Naive thymus-derived CD4-positive, alpha-beta T cell (primary cell): ENCODE measurements around the gene SKIC8. TPM values are rescaled to one million over a fixed set of nuclear protein-coding genes. Genes with fewer than 3 reads are reported as not detected.

Experiments used
- ATAC-seq: fragments of 150-1000 bp; cut with Tn5 transposase; 2 replicates; pipeline ENCODE4 v1.10.0; 2021; ENCODE audit warnings: mild to moderate bottlenecking, moderate library complexity
- CTCF ChIA-PET: fragments of 350-600 bp; sonication (Branson Sonifier 250); formaldehyde crosslinking; loops from one replicate; lab custom pipeline; 2021; ENCODE audit warnings: antibody characterized with exemption; lab: Charles Lee
- POLR2A ChIA-PET: fragments of 350-600 bp; sonication (Branson Sonifier 250); formaldehyde crosslinking; loops from one replicate; lab custom pipeline; 2021; ENCODE audit warnings: antibody characterized with exemption, inconsistent platforms; lab: Charles Lee
- DNase-seq, 9 donors: peaks; one replicate each; pipeline versions ENCODE4 v3.0.0 to v3.0.0-alpha.2; 2020 to 2022; ENCODE audit warnings: mixed read lengths in 1 of 9
- H3K27ac ChIP-seq: one replicate; pipeline ENCODE4 v1.7.0; 2013; ENCODE audit warnings: mild to moderate bottlenecking, low read depth, low read length, moderate library complexity
- H3K27me3 ChIP-seq, 2 donors: one replicate each; pipeline ENCODE4 v1.7.0; 2013; ENCODE audit warnings: low read length in 2 of 2, mild to moderate bottlenecking in 2 of 2, moderate library complexity in 2 of 2; ENCODE audit not compliant: control insufficient read depth in 2 of 2, insufficient read depth in 2 of 2
- H3K36me3 ChIP-seq, 3 experiments: 1 replicate in 2 of 3; 2 replicates in 1 of 3; pipeline ENCODE4 v1.7.0; 2013; ENCODE audit warnings: low read length in 3 of 3, mild to moderate bottlenecking in 3 of 3, moderate library complexity in 1 of 3; ENCODE audit not compliant: insufficient read depth in 3 of 3, control insufficient read depth in 2 of 3
- H3K4me1 ChIP-seq, 2 donors: one replicate each; pipeline ENCODE4 v1.7.0; 2013; ENCODE audit warnings: low read length in 2 of 2, mild to moderate bottlenecking in 2 of 2, moderate library complexity in 1 of 2; ENCODE audit not compliant: control insufficient read depth in 2 of 2, insufficient read depth in 2 of 2
- H3K4me3 ChIP-seq: 2 replicates; pipeline ENCODE4 v1.7.0; 2013; ENCODE audit warnings: mild to moderate bottlenecking, low read length
- H3K9me3 ChIP-seq, 3 experiments: 1 replicate in 2 of 3; 2 replicates in 1 of 3; pipeline ENCODE4 v1.7.0; 2013; ENCODE audit warnings: low read length in 3 of 3; ENCODE audit not compliant: control insufficient read depth in 2 of 3
- H3K27ac Mint-ChIP-seq, 9 donors: one replicate each; pipeline ENCODE4 v1.8.0; 2020 to 2022; ENCODE audit warnings: mixed read lengths in 9 of 9, mild to moderate bottlenecking in 8 of 9, moderate library complexity in 5 of 9, inconsistent platforms in 2 of 9
- H3K27me3 Mint-ChIP-seq, 5 donors: one replicate each; pipeline ENCODE4 v1.8.0; 2021 to 2022; ENCODE audit warnings: mixed read lengths in 5 of 5, mild to moderate bottlenecking in 1 of 5
- H3K36me3 Mint-ChIP-seq, 5 donors: one replicate each; pipeline ENCODE4 v1.8.0; 2020 to 2022; ENCODE audit warnings: mixed read lengths in 5 of 5, mild to moderate bottlenecking in 3 of 5, inconsistent platforms in 1 of 5
- H3K4me1 Mint-ChIP-seq, 7 donors: one replicate each; pipeline ENCODE4 v1.8.0; 2020 to 2022; ENCODE audit warnings: mixed read lengths in 7 of 7, mild to moderate bottlenecking in 3 of 7, inconsistent platforms in 1 of 7
- H3K4me3 Mint-ChIP-seq, 10 donors: one replicate each; pipeline ENCODE4 v1.8.0; 2020 to 2022; ENCODE audit warnings: mild to moderate bottlenecking in 10 of 10, mixed read lengths in 10 of 10, moderate library complexity in 6 of 10, inconsistent platforms in 2 of 10
- H3K9me3 Mint-ChIP-seq, 11 donors: one replicate each; pipeline ENCODE4 v1.8.0; 2020 to 2022; ENCODE audit warnings: mixed read lengths in 11 of 11, mild to moderate bottlenecking in 4 of 11, inconsistent platforms in 1 of 11, moderate library complexity in 1 of 11
- intact Hi-C, 2 donors: fragments of 100-400 bp; cut with micrococcal nuclease; formaldehyde crosslinking; loops; one replicate each; pipeline ENCODE4 v1.15.1; 2023
- polyA plus RNA-seq, 2 donors: library from polyadenylated mRNA; unstranded; fragments of 300-500 nt; fragmentation: Illumina TruSeq; gene quantifications; one replicate each; pipeline ENCODE4 v1.2.3, GENCODE V29; 2021
- total RNA-seq, 6 experiments: library from RNA in 5 of 6; stranded (reverse) in 5 of 6; gene quantifications; 1 replicate in 5 of 6; 2 replicates in 1 of 6; pipeline ENCODE4 v1.2.3 and lab custom pipeline; 2021 to 2026

Gene SKIC8
- total and polyA plus RNA-seq, 7 experiments from 2014 or later = 26.7 to 95.8 (median 45.4) TPM

- POLR2A ChIA-PET = no interaction called here
- Histone ChIP-seq H3K4me3 (no peak overlapping the region), H3K4me1 (no peaks in the 10 kb centered on the region), H3K9me3 (no peaks in the 10 kb centered on the region), H3K27ac (no peak overlapping the region), H3K36me3 (no peaks in the 10 kb centered on the region), H3K27me3 (no peaks in the 10 kb centered on the region)
- Mint-ChIP-seq H3K4me3 (no peak overlapping the region), H3K4me1 (peaks cover 0 to 4% (median 0%) of the 10 kb centered on the region in 7 donors), H3K27me3 (peaks cover 0 to 4% (median 0%) of the 10 kb centered on the region in 5 donors), H3K36me3 (no peaks in the 10 kb centered on the region), H3K9me3 (peaks cover 0 to 1% (median 0%) of the 10 kb centered on the region in 11 donors), H3K27ac (no peak overlapping the region)
- CTCF ChIA-PET = interaction anchor here (0.9 to 5.2 kb wide), 7 partner anchors 16 to 332 kb away, joined by 3 to 51 read pairs (median 4); no protein-coding TSS in a partner anchor
- DNase-seq (no peak), ATAC-seq (no peak)
- intact Hi-C loops = loop anchor here in 1 of 2 donors (5.0 kb wide), 1 partner anchor 110 kb away; the partner anchor contains the start of gene CIB2
Observed at GRCh38 chr15:78242128-78242527, 57.3 kb downstream of the SKIC8 start.

DNA sequence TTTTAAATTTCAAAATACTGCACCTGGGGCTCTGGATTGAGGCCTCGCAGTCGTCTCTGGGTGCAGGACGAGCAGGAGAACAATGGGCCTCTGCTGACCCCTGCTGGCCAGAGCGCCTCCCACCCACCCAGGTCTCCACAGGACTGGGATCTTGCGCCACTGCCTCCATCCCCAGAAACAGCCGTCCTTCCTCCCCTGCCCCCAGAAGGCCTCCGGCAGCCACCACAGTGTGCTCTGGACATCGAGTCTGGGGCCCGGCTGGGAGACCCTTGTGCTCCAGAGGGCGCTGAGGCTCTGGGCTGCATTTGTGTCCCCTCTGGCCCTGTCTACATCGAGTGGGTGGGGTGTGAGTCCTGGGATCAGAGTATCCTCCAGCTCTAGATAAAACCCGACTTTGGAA lies 58.4 kb downstream of the SKIC8 start:
- Mint-ChIP-seq H3K27ac (no peak overlapping the region), H3K4me1 (peaks cover 0 to 4% (median 0%) of the 10 kb centered on the region in 7 donors), H3K27me3 (peaks cover 0 to 4% (median 0%) of the 10 kb centered on the region in 5 donors), H3K9me3 (peaks cover 0 to 1% (median 0%) of the 10 kb centered on the region in 11 donors), H3K36me3 (no peaks in the 10 kb centered on the region), H3K4me3 (no peak overlapping the region)
- intact Hi-C loops = loop anchor here (1.0 to 5.0 kb wide), 11 partner anchors 46 to 331 kb away; partner anchors contain the start of gene CIB2 (in 2 of the 2)
- Histone ChIP-seq H3K9me3 (no peaks in the 10 kb centered on the region), H3K4me3 (no peak overlapping the region), H3K27ac (no peak overlapping the region), H3K27me3 (no peaks in the 10 kb centered on the region), H3K4me1 (no peaks in the 10 kb centered on the region), H3K36me3 (no peaks in the 10 kb centered on the region)
- DNase-seq (peak; percentile 55 to 82 (median 69)), ATAC-seq (peak; percentile 94)
- ChIA-PET POLR2A (interaction anchor here (0.7 kb wide), 1 partner anchor 230 kb away, joined by 3 read pairs; no protein-coding TSS in a partner anchor), CTCF (interaction anchor here (0.6 to 5.2 kb wide), 24 partner anchors 10 to 333 kb away, joined by 3 to 51 read pairs (median 4); partner anchors contain the start of gene CIB2)

GRCh38 chr15:78239811-78240210 lies 59.6 kb downstream of the SKIC8 start:
- no peak for ATAC-seq
- H3K4me3 Mint-ChIP-seq = no peak overlapping the region
- H3K27ac Mint-ChIP-seq = peak overlapping the region in 1 of 9 donors; percentile 49
- H3K36me3 Mint-ChIP-seq = no peaks in the 10 kb centered on the region
- DNase-seq = no peak
- ChIA-PET CTCF (interaction anchor here (0.6 to 5.2 kb wide), 13 partner anchors 15 to 332 kb away, joined by 3 to 51 read pairs (median 4); no protein-coding TSS in a partner anchor), POLR2A (interaction anchor here (1.1 kb wide), 1 partner anchor 123 kb away, joined by 7 read pairs; no protein-coding TSS in a partner anchor)
- peaks cover 0 to 1% (median 0%) of the 10 kb centered on the region in 11 donors for H3K9me3 Mint-ChIP-seq
- H3K4me1 Mint-ChIP-seq = peaks cover 0 to 4% (median 0%) of the 10 kb centered on the region in 7 donors
- H3K27me3 Mint-ChIP-seq = peaks cover 0 to 6% (median 4%) of the 10 kb centered on the region in 5 donors
- H3K4me1 ChIP-seq = no peaks in the 10 kb centered on the region
- intact Hi-C loops = loop anchor here in 1 of 2 donors (2.0 to 5.0 kb wide), 3 partner anchors 108 to 329 kb away; partner anchors contain the start of gene CIB2
- no peak overlapping the region for H3K4me3 ChIP-seq
- H3K27me3 ChIP-seq = no peaks in the 10 kb centered on the region
- H3K27ac ChIP-seq = no peak overlapping the region
- H3K36me3 ChIP-seq = no peaks in the 10 kb centered on the region
- no peaks in the 10 kb centered on the region for H3K9me3 ChIP-seq

DNA sequence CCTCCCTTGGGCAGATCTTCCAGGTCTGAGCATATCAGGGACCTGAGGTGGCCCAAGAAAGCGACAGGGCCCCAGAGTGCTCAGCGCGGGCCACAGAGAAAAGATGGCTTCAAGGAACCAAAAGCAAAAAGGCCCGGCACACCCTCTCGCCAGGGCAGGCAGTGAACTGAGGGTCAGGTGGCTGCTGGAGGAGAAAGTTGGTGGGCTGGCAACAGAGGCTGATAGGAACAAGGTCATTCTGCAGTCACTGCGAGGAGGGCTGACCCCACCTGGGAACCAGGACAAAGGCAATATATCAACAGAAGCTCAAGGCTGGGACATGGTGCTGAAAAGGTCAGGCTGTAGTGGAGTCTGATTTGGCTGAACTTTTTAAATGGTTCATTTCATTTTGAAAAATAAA lies 62.3 kb downstream of the SKIC8 start:
- no peak overlapping the region for H3K4me3 Mint-ChIP-seq
- peaks cover 0 to 2% (median 0%) of the 10 kb centered on the region in 11 donors for H3K9me3 Mint-ChIP-seq
- H3K27ac Mint-ChIP-seq = no peak overlapping the region
- Histone ChIP-seq H3K9me3 (no peaks in the 10 kb centered on the region), H3K27ac (no peak overlapping the region), H3K27me3 (no peaks in the 10 kb centered on the region), H3K4me3 (no peak overlapping the region), H3K36me3 (no peaks in the 10 kb centered on the region), H3K4me1 (no peaks in the 10 kb centered on the region)
- H3K4me1 Mint-ChIP-seq = peaks cover 0 to 13% (median 0%) of the 10 kb centered on the region in 7 donors
- H3K36me3 Mint-ChIP-seq = no peaks in the 10 kb centered on the region
- DNase-seq = no peak
- ChIA-PET CTCF (no interaction called here), POLR2A (no interaction called here)
- no peak for ATAC-seq
- intact Hi-C loops = no loop called here
- peaks cover 0 to 16% (median 12%) of the 10 kb centered on the region in 5 donors for H3K27me3 Mint-ChIP-seq

GRCh38 chr15:78236491-78236890 lies 62.9 kb downstream of the SKIC8 start:
- DNase-seq = no peak
- Mint-ChIP-seq H3K36me3 (no peaks in the 10 kb centered on the region), H3K4me1 (peaks cover 0 to 13% (median 0%) of the 10 kb centered on the region in 7 donors), H3K4me3 (no peak overlapping the region), H3K27ac (no peak overlapping the region), H3K9me3 (peaks cover 0 to 2% (median 0%) of the 10 kb centered on the region in 11 donors), H3K27me3 (peaks cover 0 to 16% (median 12%) of the 10 kb centered on the region in 5 donors)
- H3K27ac ChIP-seq = no peak overlapping the region
- ChIA-PET CTCF (interaction anchor here (0.5 to 0.8 kb wide), 3 partner anchors 200 to 244 kb away, joined by 3 to 4 read pairs (median 3); no protein-coding TSS in a partner anchor), POLR2A (no interaction called here)
- no peaks in the 10 kb centered on the region for H3K9me3 ChIP-seq
- H3K4me1 ChIP-seq = no peaks in the 10 kb centered on the region
- no peak for ATAC-seq
- intact Hi-C loops = no loop called here
- H3K27me3 ChIP-seq = no peaks in the 10 kb centered on the region
- H3K36me3 ChIP-seq = no peaks in the 10 kb centered on the region
- no peak overlapping the region for H3K4me3 ChIP-seq

GRCh38 chr15:78234515-78235040 lies 64.8 kb downstream of the SKIC8 start, which contains the start of gene ACSBG1:
ACSBG1 (minus strand) TSS chr15:78234565; CDS start chr15:78234501, 64 bp downstream.
- Mint-ChIP-seq H3K4me3 (peak within 1 kb of the TSS in 1 of 10 donors; percentile 35), H3K36me3 (no peaks in the 10 kb centered on the region), H3K27ac (no peak within 1 kb of the TSS), H3K9me3 (peaks cover 0 to 2% (median 0%) of the 10 kb centered on the region in 11 donors), H3K27me3 (peaks cover 0 to 16% (median 12%) of the 10 kb centered on the region in 5 donors), H3K4me1 (peaks cover 0 to 10% (median 0%) of the 10 kb centered on the region in 7 donors)
- CTCF ChIA-PET = no interaction called here
- Histone ChIP-seq H3K27me3 (no peaks in the 10 kb centered on the region), H3K4me1 (no peaks in the 10 kb centered on the region), H3K27ac (no peak within 1 kb of the TSS), H3K9me3 (no peaks in the 10 kb centered on the region), H3K4me3 (no peak within 1 kb of the TSS), H3K36me3 (no peaks in the 10 kb centered on the region)
- intact Hi-C loops = no loop called here
- POLR2A ChIA-PET = no interaction called here
- DNase-seq (no peak), ATAC-seq (no peak)
